GM12891 (cell line): ENCODE results near the gene UNC79. TPM values are rescaled to one million over a fixed set of nuclear protein-coding genes. Genes with fewer than 3 reads are reported as not detected.
"Not testable (repeated sequence)": the region's sequence is repeated elsewhere in the genome, so short reads cannot be mapped to it uniquely, and the experiment has no call there.

Experiments used
- DNase-seq: peaks from one replicate; pipeline ENCODE4 v3.0.0; 2011; ENCODE audit warnings: low spot score; ENCODE audit not compliant: insufficient read length
- FAIRE-seq: peaks from 2 replicates; lab custom pipeline; 2011; peaks lifted over from hg19 to GRCh38; lab: Jason Lieb, UNC
- PAX5 ChIP-seq: IDR thresholded peaks from 2 replicates; pipeline ENCODE4 v1.6.1; 2011; ENCODE audit warnings: low read length, moderate library complexity, mild to moderate bottlenecking; ENCODE audit not compliant: insufficient read depth, severe bottlenecking
- POLR2A ChIP-seq: IDR thresholded peaks from 2 replicates; pipeline ENCODE4 v1.6.1; 2011; ENCODE audit warnings: low read depth, low read length, control low read depth
- POLR2AphosphoS5 ChIP-seq: IDR thresholded peaks from 2 replicates; pipeline ENCODE4 v1.6.1; 2011; ENCODE audit warnings: low read depth, low read length, control low read depth
- POU2F2 ChIP-seq: IDR thresholded peaks from 2 replicates; pipeline ENCODE4 v1.6.1; 2011; ENCODE audit warnings: low read depth, mild to moderate bottlenecking, control low read depth, low read length, moderate library complexity
- SPI1 ChIP-seq: IDR thresholded peaks from 2 replicates; pipeline ENCODE4 v1.6.1; 2011; ENCODE audit warnings: low read depth, low read length, control low read depth
- TAF1 ChIP-seq: IDR thresholded peaks from 2 replicates; pipeline ENCODE4 v1.6.1; 2011; ENCODE audit warnings: low read depth, low read length, control low read depth
- polyA plus RNA-seq: library from polyadenylated mRNA; unstranded; fragments of >200 nt; gene quantifications from one replicate; pipeline ENCODE4 v1.2.1, GENCODE V29; 2012; ENCODE audit warnings: low read depth, missing spikeins, inconsistent platforms; ENCODE audit not compliant: missing spikeins

The UNC79 gene
- 0.13 TPM for polyA plus RNA-seq

DNA sequence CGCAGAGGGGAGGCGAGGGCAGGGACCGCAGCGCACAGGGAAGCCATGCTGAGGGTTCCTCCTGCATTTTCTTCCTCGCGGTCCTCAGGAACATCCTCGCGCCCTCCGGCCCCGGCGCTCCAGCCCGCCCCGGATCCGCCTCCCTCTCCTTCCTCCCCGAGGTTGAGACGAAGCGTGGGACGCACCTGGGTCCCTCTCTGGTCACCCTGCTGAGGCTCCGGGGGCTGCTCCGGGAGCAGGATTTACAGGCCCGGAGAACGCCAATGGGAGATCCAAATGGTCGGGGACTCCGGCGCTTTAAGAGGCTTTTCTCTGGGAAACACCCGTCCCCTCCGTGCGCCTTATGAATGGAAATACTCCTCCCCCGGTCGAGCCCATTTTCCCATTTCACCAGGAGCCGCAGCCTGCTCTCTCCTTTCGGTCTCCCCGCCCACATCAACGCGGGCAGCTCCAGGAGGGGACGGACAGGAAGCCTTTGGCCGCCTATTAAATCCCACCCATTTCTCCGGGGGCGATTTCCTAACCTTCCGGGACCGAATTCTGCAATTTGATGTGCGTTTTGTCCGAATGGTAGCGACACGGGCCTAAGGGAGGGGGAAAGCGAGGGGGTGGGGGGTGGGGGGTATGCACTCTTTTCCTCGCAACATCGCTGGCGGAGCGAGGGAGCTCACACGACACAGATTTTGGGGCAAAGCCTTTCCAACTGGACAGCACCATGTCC lies at the start of gene UNC79:
UNC79 (plus strand) TSS at position 625 of the 721 bp plus-strand sequence; CDS start at position 716, 91 bp downstream.
- DNase-seq (no peak), FAIRE-seq (no peak)
- TF ChIP-seq PAX5 (no peak), SPI1 (no peak), TAF1 (no peak), POU2F2 (no peak), POLR2AphosphoS5 (no peak), POLR2A (no peak)

DNA sequence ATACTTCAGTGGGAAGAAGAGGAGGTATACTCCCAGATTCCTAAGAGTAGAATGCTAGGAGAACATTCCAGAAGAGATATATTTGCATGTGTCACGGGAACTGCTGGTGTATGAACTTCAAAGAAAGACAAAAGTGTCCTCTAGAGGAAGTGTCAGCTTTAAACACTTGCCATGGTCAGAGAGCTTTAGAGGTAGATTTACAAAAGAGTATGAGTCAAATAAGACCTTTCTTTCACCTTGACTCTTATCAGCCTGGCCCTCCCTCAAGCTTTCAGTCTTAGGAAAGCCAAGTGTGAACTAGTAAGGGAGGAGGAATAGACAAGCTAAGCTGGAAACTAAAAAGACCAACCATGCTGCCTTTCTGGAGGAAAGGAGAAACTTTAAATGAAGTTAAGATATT lies 49.1 kb upstream of the UNC79 start:
- TF ChIP-seq SPI1, result peak; percentile 24; the same call in 1 of the 2 replicates
- no peak for TF ChIP-seq POU2F2
- no peak for TF ChIP-seq POLR2AphosphoS5
- TF ChIP-seq TAF1, result no peak
- DNase-seq (no peak), FAIRE-seq (no peak)

DNA sequence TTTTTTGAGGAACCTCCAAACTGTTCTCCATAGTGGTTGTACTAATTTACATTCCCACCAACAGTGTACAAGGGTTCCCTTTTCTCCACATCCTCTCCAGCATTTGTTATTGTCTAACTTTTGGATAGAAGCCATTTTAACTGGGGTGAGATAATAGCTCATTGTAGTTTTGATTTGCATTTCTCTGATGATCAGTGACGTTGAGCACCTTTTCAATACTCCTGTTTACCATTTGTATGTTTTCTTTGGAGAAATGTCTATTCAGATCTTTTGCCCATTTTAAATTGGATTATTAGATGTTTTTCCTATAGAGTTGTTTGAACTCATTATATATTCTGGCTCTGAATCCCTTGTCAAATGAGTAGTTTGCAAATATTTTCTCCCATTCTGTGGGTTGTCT lies 46.5 kb upstream of the UNC79 start:
- DNase-seq, FAIRE-seq: not testable (repeated sequence)

DNA sequence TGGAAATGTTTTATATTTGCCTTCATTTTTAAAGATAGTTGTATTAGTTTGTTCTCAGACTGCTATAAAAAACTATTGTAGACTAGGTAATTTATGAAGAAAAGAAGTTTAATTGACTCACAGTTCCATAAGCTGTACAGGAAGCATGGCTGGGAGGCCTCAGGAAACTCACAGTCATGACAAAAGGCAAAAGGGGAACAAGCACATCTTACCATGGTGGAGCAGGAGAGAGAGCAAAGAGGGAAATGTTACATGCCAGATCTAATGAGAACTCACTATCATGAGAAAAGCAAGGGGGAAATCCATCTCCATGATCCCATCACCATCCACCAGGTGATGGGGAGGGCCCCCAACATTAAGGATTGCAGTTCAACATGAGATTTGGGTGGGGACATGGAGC lies 35.5 kb upstream of the UNC79 start:
- TF ChIP-seq PAX5 (no peak), SPI1 (0 out of 2 replicates have a peak, but pooled peaks have one; percentile 7)
- FAIRE-seq, result no peak
- no peak for DNase-seq

DNA sequence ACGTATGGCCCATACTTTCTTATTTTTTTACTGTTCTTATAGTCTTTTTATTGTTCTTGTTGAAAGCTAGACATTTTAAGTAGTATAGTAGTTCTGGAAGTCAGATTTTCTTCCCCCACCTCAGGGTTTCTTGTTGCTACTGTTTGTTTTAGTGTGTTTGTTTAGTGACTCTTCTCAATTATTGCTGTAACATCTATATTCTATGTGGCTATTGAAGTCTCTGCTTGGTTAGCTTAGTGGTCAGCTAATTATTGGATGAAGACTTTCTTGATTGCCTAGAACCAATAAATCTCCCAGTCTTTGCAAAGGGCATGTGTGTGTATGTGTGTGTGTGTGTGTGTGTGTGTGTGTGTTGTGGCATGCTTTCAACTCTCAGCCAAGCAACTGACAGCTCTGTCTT lies 34.3 kb upstream of the UNC79 start:
- FAIRE-seq, result peak; percentile 23
- TF ChIP-seq POLR2A (no peak), PAX5 (no peak), TAF1 (no peak), SPI1 (no peak), POU2F2 (no peak)
- no peak for DNase-seq

DNA sequence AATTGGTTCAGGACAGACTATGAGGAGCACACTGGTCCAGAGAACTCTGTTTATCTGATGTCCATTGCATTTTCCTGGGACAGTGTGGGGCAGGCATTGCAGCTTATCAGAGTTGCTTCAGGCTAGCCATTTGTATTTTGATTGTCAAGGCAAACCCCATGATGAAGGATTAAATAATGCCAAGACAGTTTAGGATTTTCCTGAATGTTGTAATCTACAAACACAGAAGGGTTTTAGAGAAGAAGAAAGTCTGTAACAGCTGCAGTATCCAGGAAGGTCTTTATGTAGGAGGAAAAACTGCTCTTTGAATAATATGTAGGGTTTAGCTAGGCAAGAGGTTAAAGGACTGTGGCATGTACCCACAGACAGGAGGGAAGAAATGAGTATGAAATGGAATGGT lies 32.2 kb upstream of the UNC79 start:
- DNase-seq (no peak), FAIRE-seq (no peak)
- no peak for TF ChIP-seq TAF1

DNA sequence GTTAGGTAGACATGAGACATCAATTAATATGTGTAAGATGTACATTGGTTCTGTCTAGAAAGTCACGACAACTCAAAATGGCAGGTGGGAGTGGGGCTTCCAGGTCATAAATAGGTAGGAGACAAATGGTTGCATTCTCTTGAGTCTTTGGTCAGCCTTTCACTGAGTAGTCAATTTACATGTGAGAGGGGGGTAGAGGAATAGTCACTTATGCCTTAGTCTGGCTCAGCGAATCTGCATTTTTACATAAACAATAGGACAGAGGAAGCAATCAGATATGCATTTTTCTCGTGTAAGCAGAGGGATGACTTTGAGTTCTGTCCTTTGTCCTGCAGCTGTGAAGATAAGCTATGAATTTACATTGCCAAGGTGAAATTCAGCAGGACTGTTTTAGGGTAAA lies 27.8 kb upstream of the UNC79 start:
- DNase-seq (no peak), FAIRE-seq (no peak)
- TF ChIP-seq POU2F2, result no peak
- TF ChIP-seq POLR2A, result no peak
- TF ChIP-seq SPI1, result no peak
- TF ChIP-seq TAF1, result no peak
- no peak for TF ChIP-seq POLR2AphosphoS5
- no peak for TF ChIP-seq PAX5

DNA sequence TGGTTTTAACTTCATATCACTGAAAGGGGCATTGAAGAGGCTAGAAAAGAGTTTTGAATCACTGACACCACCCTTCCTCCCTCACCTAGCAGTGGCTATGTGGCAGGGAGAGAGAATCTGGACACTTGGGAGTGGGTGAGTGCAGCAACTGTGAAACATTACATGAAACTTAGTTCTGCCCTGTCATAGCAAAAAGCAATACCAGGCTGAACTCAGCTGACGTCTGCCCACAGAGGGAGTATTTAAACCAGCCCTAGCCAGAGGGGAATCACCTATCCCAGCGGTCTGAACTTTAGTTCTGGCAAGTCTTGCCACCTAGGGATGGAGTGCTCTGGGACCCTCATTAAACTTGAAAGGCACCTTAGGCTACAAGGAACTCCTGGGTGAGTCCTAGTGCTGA lies 20.7 kb upstream of the UNC79 start:
- TF ChIP-seq POLR2A (no peak), TAF1 (no peak), PAX5 (no peak), POLR2AphosphoS5 (no peak), SPI1 (no peak), POU2F2 (no peak)
- DNase-seq (no peak), FAIRE-seq (no peak)

DNA sequence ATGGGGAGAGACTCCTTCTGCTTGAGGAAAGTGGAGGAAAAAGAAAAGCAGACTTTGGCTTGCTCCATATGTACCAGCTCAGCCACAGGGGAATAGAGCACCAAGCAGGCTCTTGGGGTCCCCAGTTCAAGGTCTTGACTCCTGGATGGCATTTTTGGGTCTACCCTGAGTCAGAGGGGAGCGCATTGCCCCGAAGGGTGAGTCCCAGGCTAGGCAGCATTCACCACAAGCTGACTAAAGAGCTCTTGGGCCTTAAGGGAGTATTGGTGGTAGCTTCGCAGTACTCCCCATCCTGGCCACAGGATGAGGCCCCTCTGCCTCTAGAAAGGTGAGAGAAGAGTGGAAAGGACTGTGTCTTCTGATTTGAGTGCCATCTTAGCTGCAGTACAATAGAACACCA lies 19.8 kb upstream of the UNC79 start:
- no peak for DNase-seq
- FAIRE-seq, result no peak
- no peak for TF ChIP-seq SPI1
- TF ChIP-seq POU2F2, result no peak
- no peak for TF ChIP-seq POLR2A
- TF ChIP-seq PAX5, result no peak
- TF ChIP-seq POLR2AphosphoS5, result no peak
- TF ChIP-seq TAF1, result no peak

DNA sequence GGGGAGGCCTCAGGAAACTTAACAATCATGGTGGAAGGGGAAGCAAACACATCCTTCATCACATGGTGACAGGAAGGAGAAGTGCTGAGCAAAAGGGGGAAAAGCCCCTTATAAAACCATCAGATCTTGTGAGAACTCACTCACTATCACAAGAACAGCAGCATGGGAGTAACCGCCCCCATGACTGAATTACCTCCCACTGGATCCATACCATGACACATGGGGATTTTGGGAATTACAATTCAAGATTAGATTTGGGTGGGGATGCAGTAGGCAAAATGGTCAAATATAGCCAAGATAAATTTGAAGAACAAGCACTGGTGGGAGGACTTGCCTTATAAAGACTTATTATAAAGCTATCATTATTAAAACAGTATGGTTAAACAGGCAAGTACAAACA lies 5.6 kb upstream of the UNC79 start:
- not testable (repeated sequence) for DNase-seq, FAIRE-seq

DNA sequence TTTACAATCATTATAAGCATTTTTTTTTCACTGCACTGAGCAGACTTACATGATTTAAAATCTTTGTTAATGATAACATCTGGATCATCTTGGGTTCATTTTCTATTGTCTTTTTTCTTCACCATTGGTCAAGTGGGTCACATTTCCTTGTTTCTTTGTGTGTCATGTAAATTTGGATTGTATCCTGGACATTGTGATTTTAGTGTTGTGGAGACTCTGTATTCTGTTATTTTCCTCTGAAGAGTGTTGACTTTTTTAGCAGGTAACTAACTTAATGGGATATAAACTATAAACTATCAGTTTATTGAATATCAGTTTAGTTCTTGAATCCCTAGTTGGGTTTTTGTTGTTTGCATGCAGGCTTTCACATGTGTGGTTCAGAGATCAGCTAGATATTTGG lies 4.0 kb upstream of the UNC79 start:
- no peak for FAIRE-seq
- no peak for DNase-seq
- no peak for TF ChIP-seq POLR2AphosphoS5
- TF ChIP-seq POU2F2, result no peak
- no peak for TF ChIP-seq TAF1
- TF ChIP-seq POLR2A, result no peak
- TF ChIP-seq SPI1, result no peak
- TF ChIP-seq PAX5, result no peak
